Measurements from ENCODE around the gene LKAAEAR1.
A peak's percentile ranks its signal among the peaks of the same experiment; 100 is the strongest.

LKAAEAR1 gene

DNA sequence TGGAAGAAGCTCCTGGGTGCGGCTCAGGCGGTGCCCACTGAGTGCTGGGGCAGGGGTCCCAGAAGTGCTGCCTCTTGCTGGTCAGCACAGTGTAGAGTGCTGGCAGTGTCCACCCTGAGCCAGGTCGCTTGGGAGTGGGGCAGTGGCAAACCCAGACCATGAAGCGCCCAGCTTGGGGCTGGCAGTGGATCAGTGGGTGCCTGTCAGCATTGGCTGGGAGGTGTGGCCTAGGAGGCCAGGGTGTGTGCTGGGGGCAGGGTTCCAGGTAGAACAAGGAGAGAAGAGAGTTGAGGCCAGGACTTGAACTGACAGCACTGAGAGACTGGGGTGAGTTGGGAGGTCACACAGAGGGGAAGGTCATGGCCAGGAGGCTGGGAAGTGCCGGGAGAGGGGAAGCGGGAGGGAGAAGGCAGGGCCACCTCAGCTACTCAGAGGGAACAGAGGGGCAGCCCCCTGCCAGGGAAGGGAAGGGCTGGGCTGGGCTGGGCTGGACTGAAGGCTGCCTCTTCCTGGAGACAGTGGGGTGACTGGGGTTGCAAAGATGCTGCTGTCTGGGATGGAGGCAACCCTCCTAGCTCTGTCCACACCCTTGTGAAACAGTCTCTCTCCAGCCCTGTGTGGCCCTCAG is 17.1 kb downstream of the LKAAEAR1 start:
- DNase-seq (ENCODE audit: low read depth) = no peak
- TF ChIP-seq, protein P1, sequence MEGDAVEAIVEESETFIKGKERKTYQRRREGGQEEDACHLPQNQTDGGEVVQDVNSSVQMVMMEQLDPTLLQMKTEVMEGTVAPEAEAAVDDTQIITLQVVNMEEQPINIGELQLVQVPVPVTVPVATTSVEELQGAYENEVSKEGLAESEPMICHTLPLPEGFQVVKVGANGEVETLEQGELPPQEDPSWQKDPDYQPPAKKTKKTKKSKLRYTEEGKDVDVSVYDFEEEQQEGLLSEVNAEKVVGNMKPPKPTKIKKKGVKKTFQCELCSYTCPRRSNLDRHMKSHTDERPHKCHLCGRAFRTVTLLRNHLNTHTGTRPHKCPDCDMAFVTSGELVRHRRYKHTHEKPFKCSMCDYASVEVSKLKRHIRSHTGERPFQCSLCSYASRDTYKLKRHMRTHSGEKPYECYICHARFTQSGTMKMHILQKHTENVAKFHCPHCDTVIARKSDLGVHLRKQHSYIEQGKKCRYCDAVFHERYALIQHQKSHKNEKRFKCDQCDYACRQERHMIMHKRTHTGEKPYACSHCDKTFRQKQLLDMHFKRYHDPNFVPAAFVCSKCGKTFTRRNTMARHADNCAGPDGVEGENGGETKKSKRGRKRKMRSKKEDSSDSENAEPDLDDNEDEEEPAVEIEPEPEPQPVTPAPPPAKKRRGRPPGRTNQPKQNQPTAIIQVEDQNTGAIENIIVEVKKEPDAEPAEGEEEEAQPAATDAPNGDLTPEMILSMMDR (conservative IDR thresholded peaks at IDR 0.05; ENCODE audit: low read depth, low read length) = no peak
- no peak overlapping the region for H3K4me3 ChIP-seq (ENCODE audit: low read depth, low read length)

DNA sequence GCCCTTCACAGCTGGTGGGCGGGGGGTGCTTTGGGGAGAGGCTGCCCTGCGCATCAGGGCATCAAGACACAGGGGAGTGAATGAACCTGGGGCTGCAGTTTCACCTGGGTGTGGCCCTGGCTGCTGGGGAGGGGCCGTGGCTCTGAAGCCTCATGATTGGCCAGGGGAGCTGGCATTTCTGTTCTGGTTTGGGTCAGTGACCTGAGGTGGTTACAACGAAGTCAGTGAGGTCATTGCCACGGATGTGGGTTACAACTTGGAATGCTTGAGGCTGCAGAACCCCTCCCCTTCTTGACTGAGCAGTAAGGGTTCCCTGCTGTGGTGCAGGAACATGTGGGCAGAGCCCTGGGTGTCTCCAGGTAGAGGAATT is 18.2 kb downstream of the LKAAEAR1 start:
- TF ChIP-seq, protein P1 (conservative IDR thresholded peaks at IDR 0.05; ENCODE audit: low read depth, low read length) = no peak

DNA sequence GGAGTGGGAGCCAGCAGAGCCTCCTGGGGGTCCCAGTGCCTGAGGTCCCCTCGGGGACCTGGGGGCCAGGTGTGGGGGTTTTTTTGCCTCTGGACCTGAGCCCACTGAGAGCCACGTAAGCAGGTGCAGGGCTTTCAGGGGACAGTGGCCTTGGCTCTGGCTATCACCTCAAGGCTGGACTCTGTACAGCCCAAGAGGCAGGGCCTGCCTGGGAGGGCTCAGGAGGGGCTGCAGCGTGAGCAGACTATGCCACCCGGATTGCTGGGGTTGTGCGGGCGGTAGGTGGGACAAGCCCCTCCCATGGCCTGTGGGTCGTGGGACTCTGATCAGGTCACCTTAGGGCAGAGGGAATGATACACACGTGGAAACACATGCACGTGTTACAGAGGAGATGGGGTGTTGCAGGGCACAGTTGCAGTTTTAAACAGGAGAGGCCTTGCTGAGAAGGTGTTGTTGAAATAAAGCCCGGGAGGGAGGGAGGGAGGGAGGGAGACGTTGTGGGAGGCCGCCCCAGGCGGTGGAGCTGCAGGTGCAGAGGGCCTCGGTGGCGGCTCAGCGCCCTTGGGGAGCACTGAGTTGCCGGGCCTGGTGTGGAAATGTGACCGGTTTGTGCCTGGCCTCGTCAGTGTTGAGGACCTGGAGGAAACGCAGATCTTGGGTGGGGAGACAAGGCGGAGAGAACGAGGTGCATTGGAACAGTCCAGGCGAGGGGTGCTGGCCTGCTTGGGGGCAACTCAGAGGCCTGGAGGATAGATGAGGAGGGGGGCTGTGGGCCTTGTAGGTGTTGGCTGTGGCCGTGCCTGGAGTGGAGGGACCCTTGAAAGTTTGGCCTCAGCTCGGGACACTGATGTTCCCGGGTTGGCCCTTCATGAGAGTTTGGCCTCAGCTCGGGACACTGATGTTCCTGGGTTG is 18.9 kb downstream of the LKAAEAR1 start:
- no peak overlapping the region for H3K4me3 ChIP-seq (ENCODE audit: low read depth, low read length)
- DNase-seq (ENCODE audit: low read depth) = no peak
- TF ChIP-seq, protein P1 (conservative IDR thresholded peaks at IDR 0.05; ENCODE audit: low read depth, low read length) = no peak

More for the DNA sequence above, 18.2 kb downstream of the LKAAEAR1 start:
- no peak overlapping the region for H3K4me3 ChIP-seq (ENCODE audit: low read depth, low read length)
- peak; percentile 89 for DNase-seq (ENCODE audit: low read depth)

DNA sequence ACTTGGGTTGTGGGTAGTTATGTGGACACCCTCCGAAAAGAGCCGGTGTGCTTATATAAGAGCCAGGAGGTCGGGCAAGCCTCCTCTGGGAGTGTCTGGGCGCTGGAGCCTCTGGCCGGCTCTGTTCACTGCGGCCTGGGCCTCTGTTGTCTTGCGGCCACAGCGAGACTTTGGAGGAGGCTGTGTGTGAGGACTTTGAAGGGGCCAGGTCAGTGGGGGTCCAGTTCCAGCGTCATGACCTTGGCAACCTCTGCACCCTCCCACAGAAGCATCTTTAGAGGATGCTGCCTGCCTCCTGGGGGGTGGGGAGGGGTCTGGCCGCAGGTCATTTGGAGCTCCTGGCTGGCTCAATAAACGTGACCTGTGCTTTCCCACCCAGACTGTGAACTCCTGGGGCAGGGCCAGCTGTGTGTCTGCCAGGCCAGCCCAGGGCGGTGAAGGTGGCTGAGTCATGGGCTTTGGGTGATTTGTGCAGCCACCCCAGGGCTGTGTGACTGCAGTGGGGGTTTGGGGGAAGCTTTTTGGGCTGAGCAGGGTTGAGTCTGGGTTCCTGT is 20.0 kb downstream of the LKAAEAR1 start:
- peak overlapping the region; percentile 79 for H3K4me3 ChIP-seq (ENCODE audit: low read depth, low read length)
- TF ChIP-seq, protein P1 (conservative IDR thresholded peaks at IDR 0.05; ENCODE audit: low read depth, low read length) = no peak
- DNase-seq (ENCODE audit: low read depth) = no peak

DNA sequence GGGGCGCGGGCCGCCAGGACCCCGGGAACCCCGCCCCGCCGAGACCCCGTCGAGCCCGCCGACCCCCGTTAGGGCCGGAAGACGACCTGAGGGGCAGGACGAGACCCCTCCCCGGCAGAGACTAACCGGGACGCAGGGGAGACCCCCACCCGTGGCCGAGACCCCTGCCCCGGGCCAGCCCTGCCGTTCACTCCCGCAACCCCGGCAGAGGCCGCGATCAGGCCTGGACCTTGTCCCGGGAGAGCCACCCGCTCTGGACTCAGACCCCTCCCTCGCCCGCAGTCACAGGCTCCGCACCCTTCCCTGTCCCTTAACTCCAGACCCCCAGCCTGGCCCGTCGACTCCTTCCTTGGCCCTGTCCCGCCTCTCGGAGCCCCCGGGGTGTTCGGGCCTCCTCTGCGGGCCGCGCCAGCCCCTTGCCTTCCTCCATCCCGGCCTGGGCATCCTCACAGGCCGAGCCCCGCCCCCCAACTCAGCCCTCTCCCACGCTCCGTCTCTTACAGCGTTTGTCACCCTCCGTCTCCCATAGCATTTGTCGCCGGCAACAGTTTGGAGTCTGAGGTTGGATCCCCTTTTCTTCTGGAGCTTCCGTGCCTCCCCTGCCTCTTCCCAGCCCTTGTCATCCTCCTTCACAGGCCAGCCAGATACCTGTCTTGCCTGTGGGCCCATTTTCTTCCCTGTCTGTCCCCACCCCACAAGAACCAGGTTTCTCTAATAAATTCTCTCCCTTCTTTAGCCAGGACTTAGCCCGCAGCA is 20.6 kb downstream of the LKAAEAR1 start:
- no peak for DNase-seq (ENCODE audit: low read depth)
- H3K4me3 ChIP-seq (ENCODE audit: low read depth, low read length) = peak overlapping the region; percentile 79
- TF ChIP-seq, protein P1 (conservative IDR thresholded peaks at IDR 0.05; ENCODE audit: low read depth, low read length) = no peak

DNA sequence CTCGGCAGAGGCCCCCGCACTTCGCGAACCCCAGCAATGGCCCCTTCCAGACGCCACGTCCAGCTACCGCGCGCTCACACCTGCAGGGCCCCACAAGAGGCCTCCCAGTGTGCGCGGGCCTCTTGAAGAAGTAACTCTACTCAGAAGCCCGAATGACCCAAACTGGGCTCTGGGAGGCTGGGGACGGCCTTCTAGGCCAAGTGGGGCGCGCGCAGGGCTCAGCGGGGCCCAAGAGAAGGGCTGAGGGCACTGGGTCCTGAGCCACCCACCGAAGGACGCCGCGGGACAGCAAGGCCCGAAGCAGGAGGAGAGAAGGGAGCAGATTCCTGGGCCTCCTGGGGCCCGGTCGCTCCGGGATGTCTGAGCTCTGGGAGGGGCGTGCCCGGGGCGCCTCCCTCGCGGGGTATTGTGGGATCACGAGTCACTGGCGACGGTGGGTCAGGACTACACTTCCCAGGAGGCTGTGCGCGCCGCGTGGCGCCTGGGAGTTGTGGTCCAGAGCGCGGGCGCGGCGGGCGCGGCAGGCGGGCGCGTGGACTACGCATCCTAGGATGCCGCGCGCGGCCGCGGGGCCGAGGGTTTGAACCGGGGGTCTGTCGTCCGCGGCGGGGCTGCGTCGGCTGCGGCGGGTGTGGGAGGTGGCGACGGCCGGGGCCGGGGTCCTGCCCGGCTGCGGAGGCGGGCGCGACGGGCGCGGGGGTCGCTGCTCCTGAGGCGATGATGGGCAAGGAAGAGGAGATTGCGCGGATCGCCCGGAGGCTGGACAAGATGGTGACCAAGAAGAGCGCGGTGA is 21.4 kb downstream of the LKAAEAR1 start, which contains the start of gene TCEA2:
TSS of gene TCEA2 (plus strand) at position 603 of the 793 bp plus-strand sequence. CDS start at position 718, 115 bp downstream.
- peak within 1 kb of the TSS; percentile 79 for H3K4me3 ChIP-seq (ENCODE audit: low read depth, low read length)
- DNase-seq (ENCODE audit: low read depth) = peak; percentile 97
- TF ChIP-seq, protein P1 (conservative IDR thresholded peaks at IDR 0.05; ENCODE audit: low read depth, low read length) = no peak
